ENCODE measurements around the gene SCRN3.

Gene SCRN3

DNA sequence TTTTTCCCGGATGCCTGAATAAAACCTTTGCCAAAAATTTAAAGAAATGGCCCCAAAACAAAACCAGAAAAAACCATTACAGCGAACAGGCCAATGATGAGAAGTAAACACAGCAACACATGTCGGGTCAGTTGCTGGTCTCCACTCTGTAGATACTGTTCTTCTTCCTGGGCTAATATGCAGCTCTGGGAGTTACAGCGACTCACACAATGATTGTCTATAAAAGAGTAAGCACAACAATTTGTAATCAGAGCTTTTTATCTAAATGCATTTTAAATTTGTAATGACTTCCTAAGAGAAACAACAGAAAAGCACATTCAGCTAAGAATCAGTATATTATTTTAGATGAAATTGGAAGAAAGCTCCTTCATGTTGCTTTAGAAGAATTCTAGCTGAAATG is 51.0 kb downstream of the SCRN3 start:
- H2AFZ ChIP-seq (ENCODE audit: low read depth, low read length, severe bottlenecking): no peak overlapping the region
- H3K27ac ChIP-seq (ENCODE audit: low read depth, low read length): no peak overlapping the region
- no peaks in the 10 kb centered on the region for H3K36me3 ChIP-seq (ENCODE audit: low read length)
- H3K4me2 ChIP-seq (ENCODE audit: low read depth, low read length, poor library complexity, severe bottlenecking): no peak overlapping the region
- H3K9me2 ChIP-seq (replicated peaks; ENCODE audit: insufficient read depth, low read length): no peaks in the 10 kb centered on the region
- H3K79me2 ChIP-seq (ENCODE audit: insufficient read depth, low read length): no peaks in the 10 kb centered on the region
- no peaks in the 10 kb centered on the region for H3F3A ChIP-seq (ENCODE audit: insufficient read depth)
- no peaks in the 10 kb centered on the region for H3K9me3 ChIP-seq (ENCODE audit: insufficient read depth, low read length)
- TF ChIP-seq EZH2phosphoT487 (conservative IDR thresholded peaks at IDR 0.05; ENCODE audit: low read length): no peak
- TF ChIP-seq, protein P1, sequence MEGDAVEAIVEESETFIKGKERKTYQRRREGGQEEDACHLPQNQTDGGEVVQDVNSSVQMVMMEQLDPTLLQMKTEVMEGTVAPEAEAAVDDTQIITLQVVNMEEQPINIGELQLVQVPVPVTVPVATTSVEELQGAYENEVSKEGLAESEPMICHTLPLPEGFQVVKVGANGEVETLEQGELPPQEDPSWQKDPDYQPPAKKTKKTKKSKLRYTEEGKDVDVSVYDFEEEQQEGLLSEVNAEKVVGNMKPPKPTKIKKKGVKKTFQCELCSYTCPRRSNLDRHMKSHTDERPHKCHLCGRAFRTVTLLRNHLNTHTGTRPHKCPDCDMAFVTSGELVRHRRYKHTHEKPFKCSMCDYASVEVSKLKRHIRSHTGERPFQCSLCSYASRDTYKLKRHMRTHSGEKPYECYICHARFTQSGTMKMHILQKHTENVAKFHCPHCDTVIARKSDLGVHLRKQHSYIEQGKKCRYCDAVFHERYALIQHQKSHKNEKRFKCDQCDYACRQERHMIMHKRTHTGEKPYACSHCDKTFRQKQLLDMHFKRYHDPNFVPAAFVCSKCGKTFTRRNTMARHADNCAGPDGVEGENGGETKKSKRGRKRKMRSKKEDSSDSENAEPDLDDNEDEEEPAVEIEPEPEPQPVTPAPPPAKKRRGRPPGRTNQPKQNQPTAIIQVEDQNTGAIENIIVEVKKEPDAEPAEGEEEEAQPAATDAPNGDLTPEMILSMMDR (IDR thresholded peaks at IDR 0.05; ENCODE audit: insufficient read depth, low read length, poor library complexity, severe bottlenecking): no peak
- no peaks in the 10 kb centered on the region for H3K27me3 ChIP-seq (ENCODE audit: low read length)
- no peak overlapping the region for H3K4me3 ChIP-seq (ENCODE audit: insufficient read depth, low read length, poor library complexity, severe bottlenecking)
- H4K20me1 ChIP-seq (ENCODE audit: low read depth, low read length): no peaks in the 10 kb centered on the region
- H3K9ac ChIP-seq (ENCODE audit: low read length): no peak overlapping the region

DNA sequence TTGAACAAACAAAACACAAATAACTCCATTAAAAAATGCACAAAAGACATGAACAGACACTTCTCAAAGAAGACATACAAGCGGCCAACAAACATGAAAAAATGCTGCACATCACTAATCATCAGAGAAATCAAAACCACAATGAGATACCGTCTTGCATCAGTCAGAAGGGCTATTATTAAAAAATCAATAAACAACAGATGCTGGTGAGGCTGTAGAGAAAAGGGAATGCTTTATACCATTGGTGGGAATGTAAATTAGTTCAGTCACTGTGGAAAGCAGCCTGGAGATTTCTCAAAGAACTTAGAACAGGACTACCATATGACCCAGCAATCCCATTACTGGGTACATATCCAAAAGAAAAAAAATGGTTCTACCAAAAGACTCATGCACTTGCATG is 53.5 kb downstream of the SCRN3 start:
- no peak overlapping the region for H3K4me3 ChIP-seq (ENCODE audit: insufficient read depth, low read length, poor library complexity, severe bottlenecking)

DNA sequence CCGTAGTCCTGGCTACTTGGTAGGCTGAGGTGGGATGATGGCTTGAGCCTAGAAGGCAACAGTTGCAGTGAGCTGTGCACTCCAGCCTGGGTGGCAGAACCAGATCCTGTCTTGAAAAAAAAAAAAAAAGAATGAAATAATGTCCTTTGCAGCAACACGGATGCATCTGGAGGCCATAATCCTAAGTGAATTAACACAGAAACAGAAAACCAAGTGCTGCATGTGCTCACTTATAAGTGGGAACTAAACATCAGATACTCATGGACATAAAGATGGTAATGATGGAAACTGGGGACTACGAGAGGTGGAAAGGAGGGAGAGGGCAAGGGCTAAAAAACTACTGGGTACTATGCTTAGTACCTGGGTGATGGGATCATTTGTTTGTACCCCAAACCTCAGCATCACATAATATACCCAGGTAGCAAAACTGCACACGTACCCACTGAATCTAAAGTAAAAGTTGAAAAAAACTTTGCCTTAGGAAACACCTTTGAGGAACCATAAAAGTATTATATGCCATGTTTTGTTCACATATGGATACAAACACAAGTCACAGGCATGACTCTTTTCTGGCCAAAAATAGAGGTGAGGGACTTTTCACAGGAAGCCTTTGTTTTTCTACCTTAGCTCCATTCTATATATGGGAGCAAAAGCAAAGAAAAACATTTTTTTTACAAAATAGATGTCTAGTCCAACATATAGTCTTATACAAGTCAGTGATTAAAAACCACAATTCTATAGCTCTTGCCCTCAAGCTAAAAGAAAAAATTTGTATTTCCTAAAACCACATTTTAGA is 54.7 kb downstream of the SCRN3 start:
- no peak overlapping the region for H3K4me3 ChIP-seq (ENCODE audit: insufficient read depth, low read length, poor library complexity, severe bottlenecking)
- no peak overlapping the region for H3K27ac ChIP-seq (ENCODE audit: low read depth, low read length)
- H3K36me3 ChIP-seq (ENCODE audit: low read length): no peaks in the 10 kb centered on the region
- no peak overlapping the region for H3K4me2 ChIP-seq (ENCODE audit: low read depth, low read length, poor library complexity, severe bottlenecking)
- H3K9ac ChIP-seq (ENCODE audit: low read length): no peak overlapping the region
- no peaks in the 10 kb centered on the region for H3K9me2 ChIP-seq (replicated peaks; ENCODE audit: insufficient read depth, low read length)
- no peak overlapping the region for H2AFZ ChIP-seq (ENCODE audit: low read depth, low read length, severe bottlenecking)
- no peaks in the 10 kb centered on the region for H3K9me3 ChIP-seq (ENCODE audit: insufficient read depth, low read length)
- H3K79me2 ChIP-seq (ENCODE audit: insufficient read depth, low read length): no peaks in the 10 kb centered on the region
- no peak for TF ChIP-seq EZH2phosphoT487 (conservative IDR thresholded peaks at IDR 0.05; ENCODE audit: low read length)
- TF ChIP-seq, protein P1 (IDR thresholded peaks at IDR 0.05; ENCODE audit: insufficient read depth, low read length, poor library complexity, severe bottlenecking): no peak
- H3F3A ChIP-seq (ENCODE audit: insufficient read depth): no peaks in the 10 kb centered on the region
- no peaks in the 10 kb centered on the region for H3K27me3 ChIP-seq (ENCODE audit: low read length)
- no peaks in the 10 kb centered on the region for H4K20me1 ChIP-seq (ENCODE audit: low read depth, low read length)

More for the DNA sequence above, 53.5 kb downstream of the SCRN3 start:
- H3K79me2 ChIP-seq (ENCODE audit: insufficient read depth, low read length): no peaks in the 10 kb centered on the region
- no peaks in the 10 kb centered on the region for H3K9me3 ChIP-seq (ENCODE audit: insufficient read depth, low read length)
- no peak overlapping the region for H3K4me2 ChIP-seq (ENCODE audit: low read depth, low read length, poor library complexity, severe bottlenecking)
- H3K9ac ChIP-seq (ENCODE audit: low read length): no peak overlapping the region
- H3K36me3 ChIP-seq (ENCODE audit: low read length): no peaks in the 10 kb centered on the region
- no peaks in the 10 kb centered on the region for H3F3A ChIP-seq (ENCODE audit: insufficient read depth)
- no peak for TF ChIP-seq EZH2phosphoT487 (conservative IDR thresholded peaks at IDR 0.05; ENCODE audit: low read length)
- TF ChIP-seq, protein P1 (IDR thresholded peaks at IDR 0.05; ENCODE audit: insufficient read depth, low read length, poor library complexity, severe bottlenecking): no peak
- no peak overlapping the region for H3K27ac ChIP-seq (ENCODE audit: low read depth, low read length)
- H4K20me1 ChIP-seq (ENCODE audit: low read depth, low read length): no peaks in the 10 kb centered on the region
- H3K27me3 ChIP-seq (ENCODE audit: low read length): no peaks in the 10 kb centered on the region
- H2AFZ ChIP-seq (ENCODE audit: low read depth, low read length, severe bottlenecking): no peak overlapping the region
- no peaks in the 10 kb centered on the region for H3K9me2 ChIP-seq (replicated peaks; ENCODE audit: insufficient read depth, low read length)
